ENCODE measurements around the gene TMEM134. TPM values are rescaled to one million over a fixed set of nuclear protein-coding genes. Genes with fewer than 3 reads are reported as not detected.

The TMEM134 gene
- total RNA-seq, 3 donors from 2014 or later: 37.8 to 54.2 (median 42.3) TPM

DNA sequence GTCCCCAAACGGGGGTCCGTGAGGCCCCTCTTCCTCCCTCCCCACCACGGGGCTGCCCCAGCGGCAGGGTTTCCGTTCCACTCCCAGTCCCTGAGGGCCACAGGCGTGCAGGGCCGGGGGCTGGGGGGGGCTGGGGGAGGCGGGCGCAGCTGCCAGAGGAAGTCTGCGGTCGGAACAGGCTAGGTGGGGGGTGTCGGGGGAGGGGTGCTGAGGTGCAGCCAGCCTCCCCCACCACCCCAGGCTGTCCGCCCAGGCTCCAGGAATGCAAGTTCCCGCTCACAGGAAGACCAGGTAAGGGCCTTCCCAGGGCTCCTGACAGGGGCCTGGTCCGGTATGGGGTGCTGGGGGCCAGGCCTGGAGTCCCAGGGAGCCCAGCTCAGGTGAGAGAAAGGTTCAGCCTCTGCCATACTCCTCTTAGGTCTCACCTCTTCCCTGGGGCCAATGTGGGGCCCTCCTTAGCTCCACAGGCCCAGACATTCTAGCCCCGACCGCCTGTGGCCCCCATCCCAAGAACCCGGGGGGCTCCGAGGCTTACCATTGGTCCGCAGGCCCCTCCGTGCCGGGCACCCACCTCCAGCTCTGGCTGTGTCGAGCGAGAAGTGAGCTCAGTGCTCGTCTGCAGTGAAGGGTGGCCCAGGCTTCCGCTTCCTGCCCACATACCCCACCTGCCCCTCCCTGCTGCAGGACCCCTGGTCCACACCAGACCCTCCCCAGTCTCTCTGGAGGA is 31.8 kb downstream of the TMEM134 start, which contains the start of gene PTPRCAP:
TSS of gene PTPRCAP (minus strand) at position 601 of the 727 bp plus-strand sequence. CDS start at position 538, 63 bp downstream.
- Histone ChIP-seq H3K27ac (peak within 1 kb of the TSS; percentile 40 to 64), H3K36me3 (no peaks in the 10 kb centered on the region), H3K4me3 (peak within 1 kb of the TSS in 2 of 3 donors; percentile 25 to 30), H3K9me3 (no peaks in the 10 kb centered on the region), H3K4me1 (peaks cover 0 to 6% of the 10 kb centered on the region in 2 donors), H3K27me3 (no peaks in the 10 kb centered on the region)
- no peak for DNase-seq (ENCODE audit: low spot score in 2 of 2)
- TF ChIP-seq, protein P1, sequence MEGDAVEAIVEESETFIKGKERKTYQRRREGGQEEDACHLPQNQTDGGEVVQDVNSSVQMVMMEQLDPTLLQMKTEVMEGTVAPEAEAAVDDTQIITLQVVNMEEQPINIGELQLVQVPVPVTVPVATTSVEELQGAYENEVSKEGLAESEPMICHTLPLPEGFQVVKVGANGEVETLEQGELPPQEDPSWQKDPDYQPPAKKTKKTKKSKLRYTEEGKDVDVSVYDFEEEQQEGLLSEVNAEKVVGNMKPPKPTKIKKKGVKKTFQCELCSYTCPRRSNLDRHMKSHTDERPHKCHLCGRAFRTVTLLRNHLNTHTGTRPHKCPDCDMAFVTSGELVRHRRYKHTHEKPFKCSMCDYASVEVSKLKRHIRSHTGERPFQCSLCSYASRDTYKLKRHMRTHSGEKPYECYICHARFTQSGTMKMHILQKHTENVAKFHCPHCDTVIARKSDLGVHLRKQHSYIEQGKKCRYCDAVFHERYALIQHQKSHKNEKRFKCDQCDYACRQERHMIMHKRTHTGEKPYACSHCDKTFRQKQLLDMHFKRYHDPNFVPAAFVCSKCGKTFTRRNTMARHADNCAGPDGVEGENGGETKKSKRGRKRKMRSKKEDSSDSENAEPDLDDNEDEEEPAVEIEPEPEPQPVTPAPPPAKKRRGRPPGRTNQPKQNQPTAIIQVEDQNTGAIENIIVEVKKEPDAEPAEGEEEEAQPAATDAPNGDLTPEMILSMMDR (IDR thresholded peaks at IDR 0.05): no peak
- TF ChIP-seq POLR2AphosphoS5 (IDR thresholded peaks at IDR 0.05) (no peak), POLR2A (IDR thresholded peaks at IDR 0.05) (no peak)
- intact Hi-C loops (cut with DNase I; ENCODE audit: low total_unique reads): loop anchor here (5.0 kb wide), 1 partner anchor 1230 kb away; no protein-coding TSS in a partner anchor

DNA sequence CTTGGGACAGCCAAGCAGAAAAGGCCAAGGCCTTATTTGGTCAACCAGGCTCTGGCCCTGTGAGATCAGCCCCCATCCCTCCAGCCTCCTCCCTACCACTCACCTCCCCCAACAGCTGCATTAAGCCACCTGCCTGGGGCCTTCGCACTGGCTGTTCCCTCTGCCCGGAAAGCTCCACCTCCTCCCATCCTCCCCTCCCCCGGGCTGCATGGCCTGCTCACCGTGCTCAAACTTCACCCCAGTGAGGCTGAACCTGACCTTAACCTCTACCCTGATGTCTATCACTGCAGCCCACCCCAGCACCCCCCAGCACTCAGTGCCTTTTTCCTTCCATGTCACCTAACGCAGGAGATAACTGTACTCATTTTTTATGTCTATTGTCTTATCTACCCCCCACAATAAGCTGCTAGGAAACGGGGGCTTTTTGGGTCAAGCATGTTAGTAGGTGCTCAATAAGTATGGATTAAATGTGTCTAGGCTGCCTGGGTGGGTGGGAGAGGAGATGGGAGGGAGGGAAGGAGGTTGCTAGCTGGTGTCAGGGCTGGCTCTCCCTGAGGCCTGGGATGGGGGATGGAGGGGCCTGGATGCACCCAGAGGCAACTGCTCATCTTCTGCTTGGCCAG is 32.5 kb downstream of the TMEM134 start:
- H3K27ac ChIP-seq: peak overlapping the region; percentile 42 to 64
- H3K9me3 ChIP-seq: no peaks in the 10 kb centered on the region
- DNase-seq (ENCODE audit: low spot score in 2 of 2): no peak
- H3K27me3 ChIP-seq: no peaks in the 10 kb centered on the region
- H3K4me1 ChIP-seq: peaks cover 0 to 5% of the 10 kb centered on the region in 2 donors
- H3K36me3 ChIP-seq: no peaks in the 10 kb centered on the region
- peak in 1 of 3 donors; percentile 33 for TF ChIP-seq POLR2AphosphoS5 (IDR thresholded peaks at IDR 0.05)
- TF ChIP-seq, protein P1 (IDR thresholded peaks at IDR 0.05): no peak
- H3K4me3 ChIP-seq: peak overlapping the region in 2 of 3 donors; percentile 12 to 25
- intact Hi-C loops (cut with DNase I; ENCODE audit: low total_unique reads): loop anchor here (5.0 kb wide), 1 partner anchor 1229 kb away; no protein-coding TSS in a partner anchor

DNA sequence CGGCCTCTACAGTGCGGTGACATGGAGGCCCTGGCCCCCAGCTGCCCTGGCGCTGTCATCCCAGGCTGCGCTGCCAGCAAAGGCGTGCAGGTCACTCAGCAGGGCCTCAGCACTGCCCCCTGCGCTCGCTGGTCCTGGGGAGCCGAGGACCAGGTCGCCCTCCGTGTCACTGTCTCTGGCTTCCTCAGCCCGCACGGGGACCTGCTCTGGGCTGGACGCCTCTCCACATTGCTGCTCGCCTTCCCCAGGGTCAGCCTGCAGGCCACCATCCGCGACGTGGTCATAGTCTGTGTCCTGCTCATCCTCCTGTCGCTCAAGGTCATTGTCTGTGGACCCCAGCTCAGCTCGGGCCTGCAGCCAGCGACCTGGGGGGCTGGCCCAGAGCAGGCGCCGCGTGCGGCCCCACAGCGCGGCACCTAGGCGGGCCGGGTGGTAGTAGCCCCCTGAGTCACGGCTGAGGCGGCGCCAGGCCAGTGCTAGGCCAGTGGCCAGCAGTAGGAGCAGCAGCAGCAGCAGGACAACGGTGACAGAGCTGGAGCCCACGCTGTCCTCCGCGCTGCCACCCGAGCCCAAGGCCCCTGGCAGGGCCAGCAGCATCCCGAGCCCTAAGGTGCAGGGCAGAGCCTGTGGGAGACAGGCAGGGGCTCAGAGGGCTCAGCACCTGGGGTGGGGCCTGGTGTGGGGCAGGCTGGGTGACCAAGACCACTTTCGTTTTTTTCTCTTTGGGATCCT is 33.2 kb downstream of the TMEM134 start:
- no peaks in the 10 kb centered on the region for H3K36me3 ChIP-seq
- TF ChIP-seq, protein P1 (IDR thresholded peaks at IDR 0.05): no peak
- TF ChIP-seq POLR2AphosphoS5 (IDR thresholded peaks at IDR 0.05) (no peak), POLR2A (IDR thresholded peaks at IDR 0.05) (no peak)
- peak overlapping the region in 2 of 3 donors; percentile 5 to 12 for H3K4me3 ChIP-seq
- intact Hi-C loops (cut with DNase I; ENCODE audit: low total_unique reads): loop anchor here (5.0 kb wide), 1 partner anchor 1229 kb away; no protein-coding TSS in a partner anchor
- H3K27me3 ChIP-seq: no peaks in the 10 kb centered on the region
- H3K27ac ChIP-seq: peak overlapping the region; percentile 42 to 64
- DNase-seq (ENCODE audit: low spot score in 2 of 2): no peak
- peaks cover 0 to 5% of the 10 kb centered on the region in 2 donors for H3K4me1 ChIP-seq
- no peaks in the 10 kb centered on the region for H3K9me3 ChIP-seq

DNA sequence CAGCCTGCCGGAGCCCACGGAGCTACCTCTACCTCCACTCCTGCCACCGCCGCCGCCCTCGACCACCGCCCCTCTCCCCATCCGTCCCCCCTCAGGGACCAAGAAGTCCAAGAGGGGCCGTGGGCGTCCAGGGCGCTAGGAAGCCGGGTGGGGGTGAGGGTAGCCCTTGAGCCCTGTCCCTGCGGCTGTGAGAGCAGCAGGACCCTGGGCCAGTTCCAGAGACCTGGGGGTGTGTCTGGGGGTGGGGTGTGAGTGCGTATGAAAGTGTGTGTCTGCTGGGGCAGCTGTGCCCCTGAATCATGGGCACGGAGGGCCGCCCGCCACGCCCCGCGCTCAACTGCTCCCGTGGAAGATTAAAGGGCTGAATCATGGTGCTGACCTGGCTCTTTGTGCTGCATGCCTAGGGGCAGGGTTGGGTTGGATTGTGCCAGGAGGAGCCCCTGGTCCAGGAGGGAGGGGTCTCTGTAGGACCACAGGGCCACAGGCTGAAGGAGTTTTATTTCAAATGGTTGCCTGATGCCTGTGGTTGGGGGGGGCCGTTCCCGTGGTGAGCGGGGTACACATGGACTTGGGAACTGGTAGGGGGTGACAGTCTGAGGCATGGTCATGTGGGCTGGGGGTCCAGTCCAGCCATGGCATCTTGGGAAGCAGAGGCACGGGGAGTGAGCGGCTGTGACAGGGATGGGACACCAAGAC is 33.9 kb downstream of the TMEM134 start:
- DNase-seq (ENCODE audit: low spot score in 2 of 2): no peak
- H3K27ac ChIP-seq: peak overlapping the region in 1 of 2 donors; percentile 64
- no peak overlapping the region for H3K4me3 ChIP-seq
- TF ChIP-seq POLR2A (IDR thresholded peaks at IDR 0.05) (no peak), POLR2AphosphoS5 (IDR thresholded peaks at IDR 0.05) (no peak)
- TF ChIP-seq, protein P1 (IDR thresholded peaks at IDR 0.05): no peak
- H3K36me3 ChIP-seq: no peaks in the 10 kb centered on the region
- H3K9me3 ChIP-seq: no peaks in the 10 kb centered on the region
- intact Hi-C loops (cut with DNase I; ENCODE audit: low total_unique reads): loop anchor here (5.0 kb wide), 1 partner anchor 1228 kb away; no protein-coding TSS in a partner anchor
- peaks cover 0 to 5% of the 10 kb centered on the region in 2 donors for H3K4me1 ChIP-seq
- no peaks in the 10 kb centered on the region for H3K27me3 ChIP-seq
